GM12878 (cell line): Measurements from ENCODE around the gene INHBB. TPM values are rescaled to one million over a fixed set of nuclear protein-coding genes. Genes with fewer than 3 reads are reported as not detected.
"Not testable (repeated sequence)": the region's sequence is repeated elsewhere in the genome, so short reads cannot be mapped to it uniquely, and the experiment has no call there.

ENCODE experiments used
- ATAC-seq: fragments of 200-7000 bp; cut with Tn5 transposase; 3 replicates; pipeline ENCODE4 v1.9.1; 2020; ENCODE audit warnings: mild to moderate bottlenecking, moderate library complexity
- BruUV-seq: library from RNA; stranded (reverse); fragments of 400-500 nt; replicated peaks from 2 replicates; lab custom pipeline; 2021; lab: Mats Ljungman, UMichigan
- CTCF ChIA-PET: fragments of 300-600 bp; sonication (Branson Sonifier 250); formaldehyde crosslinking; extraction: SDS; loops from one replicate; lab custom pipeline; 2021; ENCODE audit warnings: inconsistent platforms; lab: Yijun Ruan, JAX
- POLR2A ChIA-PET: fragments of 350-600 bp; formaldehyde crosslinking; extraction: SDS; loops from one replicate; lab custom pipeline; 2021; ENCODE audit warnings: inconsistent platforms; lab: Charles Lee
- RAD21 ChIA-PET: fragments of 300-600 bp; sonication (Branson Sonifier 250); formaldehyde crosslinking; loops from one replicate; lab custom pipeline; 2023; ENCODE audit warnings: antibody characterized with exemption; ENCODE audit not compliant: unreplicated experiment; lab: Charles Lee
- SMC1A ChIA-PET: fragments of 300-600 bp; sonication (Branson Sonifier 250); formaldehyde crosslinking; loops from one replicate; lab custom pipeline; 2023; ENCODE audit not compliant: unreplicated experiment, uncharacterized antibody; lab: Charles Lee
- DNase-seq: peaks from one replicate; pipeline ENCODE4 v3.0.0-alpha.2; 2011; ENCODE audit warnings: low read depth, low spot score
- FAIRE-seq: peaks from 3 replicates; lab custom pipeline; 2011; peaks lifted over from hg19 to GRCh38; lab: Jason Lieb, UNC
- H2AFZ ChIP-seq: 2 replicates; pipeline ENCODE4 v1.6.0; 2011; ENCODE audit warnings: low read depth, low read length, control low read depth; ENCODE audit not compliant: control insufficient read depth
- H3K27ac ChIP-seq: 2 replicates; pipeline ENCODE4 v1.5.1; 2011; ENCODE audit warnings: control low read depth; ENCODE audit not compliant: control insufficient read depth, insufficient read depth
- H3K27me3 ChIP-seq, 2 experiments: replicated peaks in 1 of 2; 2 replicates each; pipeline versions ENCODE4 v1.6.0 to v1.6.1; 2011; ENCODE audit warnings: low read length in 1 of 2; ENCODE audit not compliant: control insufficient read depth in 2 of 2, insufficient read depth in 2 of 2
- H3K36me3 ChIP-seq, 2 experiments: 2 replicates each; pipeline ENCODE4 v1.5.1; 2011; ENCODE audit warnings: low read length in 1 of 2; ENCODE audit not compliant: control insufficient read depth in 2 of 2, insufficient read depth in 2 of 2
- H3K4me1 ChIP-seq: 2 replicates; pipeline ENCODE4 v1.6.1; 2011; ENCODE audit warnings: mild to moderate bottlenecking, low read length, moderate library complexity, mixed read lengths; ENCODE audit not compliant: control insufficient read depth, insufficient read depth
- H3K4me2 ChIP-seq: 2 replicates; pipeline ENCODE4 v1.6.0; 2011; ENCODE audit warnings: control low read depth; ENCODE audit not compliant: control insufficient read depth, insufficient read depth
- H3K4me3 ChIP-seq: fragments of 200-600 bp; sonication (generic); 2 replicates; pipeline ENCODE4 v1.5.1; 2016
- H3K79me2 ChIP-seq: 2 replicates; pipeline ENCODE4 v1.6.0; 2011; ENCODE audit warnings: low read length; ENCODE audit not compliant: control insufficient read depth, insufficient read depth
- H3K9ac ChIP-seq: 2 replicates; pipeline ENCODE4 v1.8.0; 2011; ENCODE audit warnings: low read length, control low read depth, mixed read lengths; ENCODE audit not compliant: control insufficient read depth, insufficient read depth
- H3K9me3 ChIP-seq: replicated peaks from 3 replicates; pipeline ENCODE4 v1.5.1; 2011; ENCODE audit warnings: mild to moderate bottlenecking, low read length; ENCODE audit not compliant: control insufficient read depth, insufficient read depth
- H4K20me1 ChIP-seq: 2 replicates; pipeline ENCODE4 v1.6.0; 2011; ENCODE audit not compliant: control insufficient read depth, insufficient read depth
- CBX3 ChIP-seq: fragments of 200-600 bp; sonication (generic); IDR thresholded peaks from 2 replicates; pipeline ENCODE4 v1.6.1; 2016; ENCODE audit warnings: low read depth, borderline replicate concordance
- IRF3 ChIP-seq: fragments of 450-650 bp; IDR thresholded peaks from 2 replicates; pipeline ENCODE4 v1.6.1; 2014; ENCODE audit warnings: mild to moderate bottlenecking
- MYC ChIP-seq: IDR thresholded peaks from 2 replicates; pipeline ENCODE4 v1.6.1; 2011; ENCODE audit warnings: mild to moderate bottlenecking, low read length, moderate library complexity, inconsistent platforms; ENCODE audit not compliant: insufficient read depth, insufficient replicate concordance, insufficient read length, severe bottlenecking
- NFYA ChIP-seq: IDR thresholded peaks from 2 replicates; pipeline ENCODE4 v1.6.1; 2011; ENCODE audit warnings: low read depth, mild to moderate bottlenecking, low read length, improper control_type of control experiment, borderline replicate concordance
- NR2C2 ChIP-seq: IDR thresholded peaks from 2 replicates; pipeline ENCODE4 v1.6.1; 2011; ENCODE audit warnings: borderline replicate concordance, low read depth; ENCODE audit not compliant: control insufficient read depth, insufficient read length
- POU2F2 ChIP-seq: IDR thresholded peaks from 3 replicates; pipeline ENCODE4 v1.6.1; 2011; ENCODE audit warnings: low read depth, mild to moderate bottlenecking, low read length, borderline replicate concordance
- RELA ChIP-seq: fragments of 450-650 bp; IDR thresholded peaks from 2 replicates; pipeline ENCODE4 v1.8.0; 2014; ENCODE audit warnings: borderline replicate concordance; ENCODE audit not compliant: partially characterized antibody
- SP1 ChIP-seq: IDR thresholded peaks from one replicate; pipeline ENCODE4 v1.6.1; 2011; ENCODE audit warnings: low read depth, low read length
- TCF7 ChIP-seq: IDR thresholded peaks from 2 replicates; pipeline ENCODE4 v1.6.1; 2014; ENCODE audit warnings: antibody characterized with exemption, borderline replicate concordance
- YBX1 ChIP-seq: fragments of 450-650 bp; IDR thresholded peaks from 2 replicates; pipeline ENCODE4 v1.6.1; 2016; ENCODE audit warnings: antibody characterized with exemption
- ZBED1 ChIP-seq: IDR thresholded peaks from 2 replicates; pipeline ENCODE4 v1.6.1; 2016; ENCODE audit warnings: borderline replicate concordance
- WGBS: methylation state at CpG from one replicate; pipeline ENCODE4 v1.1.6; 2016; ENCODE audit warnings: low lambda C conversion rate; ENCODE audit not compliant: insufficient replicate concordance, insufficient coverage; ENCODE audit errors: missing lambda C conversion rate; 5-methylcytosine and 5-hydroxymethylcytosine counted together
- in situ Hi-C: fragments of 300-500 bp; cut with MboI; formaldehyde crosslinking; loops from 9 replicates; pipeline ENCODE4 v1.14.3; 2018; ENCODE audit warnings: mixed read lengths
- intact Hi-C: fragments of 100-400 bp; cut with micrococcal nuclease; formaldehyde crosslinking; loops from one replicate; pipeline ENCODE4 v1.14.2; 2022; ENCODE audit not compliant: unreplicated experiment
- polyA plus RNA-seq, 11 experiments: library from polyadenylated mRNA; depleted of rRNA in 4 of 11; unstranded in 6 of 11; stranded (reverse) in 5 of 11; fragments of >200 nt; fragmentation: Nextera tagmentation in 4 of 11; fragmentation: Illumina TruSeq in 1 of 11; extraction: Ambion mirVana in 4 of 11; extraction: Trizol in 1 of 11; gene quantifications; 1 replicate in 1 of 11; 2 replicates in 10 of 11; pipeline versions ENCODE4 v1.2.1 to v1.2.3, GENCODE V29; 2011 to 2016; ENCODE audit warnings: inconsistent platforms in 2 of 11, missing spikeins in 2 of 11, low read depth in 1 of 11
- total RNA-seq, 4 experiments: library from RNA; depleted of rRNA in 3 of 4; stranded (reverse); fragments of >200 nt in 3 of 4; fragmentation: Illumina TruSeq in 1 of 4; extraction: Trizol in 1 of 4; gene quantifications; 2 replicates each; pipeline versions ENCODE4 v1.2.1 to v1.2.3, GENCODE V29; 2013 to 2021
- TF ChIP-seq, protein P1 (sequence below): fragments of 450-650 bp; IDR thresholded peaks from 2 replicates; pipeline ENCODE4 v1.6.1; 2017; ENCODE audit warnings: mild to moderate bottlenecking

The INHBB gene
- total and polyA plus RNA-seq, 10 of the 15 experiments (the other 5 are each of a cell fraction or from before 2014, with no cell fraction given) = 0.05 TPM; not detected in 9

- WGBS = 71% methylated on average over 5 of the region's 5 CpGs
- RAD21 ChIA-PET, intact Hi-C loops, H3K36me3 ChIP-seq, CTCF ChIA-PET, H4K20me1 ChIP-seq, H3K9ac ChIP-seq, in situ Hi-C loops, H3K4me1 ChIP-seq, H3K4me3 ChIP-seq, BruUV-seq, DNase-seq, FAIRE-seq, POLR2A ChIA-PET, H3K27ac ChIP-seq, H3K9me3 ChIP-seq, H3K4me2 ChIP-seq, SMC1A ChIA-PET, ATAC-seq, H3K79me2 ChIP-seq, H3K27me3 ChIP-seq, H2AFZ ChIP-seq: not testable (repeated sequence)
Measured at GRCh38 chr2:120320887-120321556, 24.9 kb upstream of the INHBB start.

- Histone ChIP-seq H3K4me2 (no peak overlapping the region), H3K9ac (no peak overlapping the region), H3K79me2 (no peaks in the 10 kb centered on the region), H3K4me3 (no peak overlapping the region), H3K9me3 (no peaks in the 10 kb centered on the region), H3K36me3 (no peaks in the 10 kb centered on the region), H3K27ac (no peak overlapping the region), H3K4me1 (no peaks in the 10 kb centered on the region), H2AFZ (no peak overlapping the region), H4K20me1 (no peaks in the 10 kb centered on the region), H3K27me3 (peaks cover 0 to 3% of the 10 kb centered on the region in 2 experiments; a peak in 2 of 4 replicates)
- ATAC-seq (no peak), DNase-seq (no peak), FAIRE-seq (no peak)
- in situ Hi-C loops (no loop called here), intact Hi-C loops (no loop called here)
- ChIA-PET CTCF (interaction anchor here (0.6 kb wide), 1 partner anchor 16 kb away, joined by 3 read pairs; no protein-coding TSS in a partner anchor), RAD21 (no interaction called here), SMC1A (no interaction called here), POLR2A (no interaction called here)
- WGBS = 36% methylated on average over 10 of the region's 10 CpGs
- BruUV-seq = no TSS peak
- TF ChIP-seq, protein P1, sequence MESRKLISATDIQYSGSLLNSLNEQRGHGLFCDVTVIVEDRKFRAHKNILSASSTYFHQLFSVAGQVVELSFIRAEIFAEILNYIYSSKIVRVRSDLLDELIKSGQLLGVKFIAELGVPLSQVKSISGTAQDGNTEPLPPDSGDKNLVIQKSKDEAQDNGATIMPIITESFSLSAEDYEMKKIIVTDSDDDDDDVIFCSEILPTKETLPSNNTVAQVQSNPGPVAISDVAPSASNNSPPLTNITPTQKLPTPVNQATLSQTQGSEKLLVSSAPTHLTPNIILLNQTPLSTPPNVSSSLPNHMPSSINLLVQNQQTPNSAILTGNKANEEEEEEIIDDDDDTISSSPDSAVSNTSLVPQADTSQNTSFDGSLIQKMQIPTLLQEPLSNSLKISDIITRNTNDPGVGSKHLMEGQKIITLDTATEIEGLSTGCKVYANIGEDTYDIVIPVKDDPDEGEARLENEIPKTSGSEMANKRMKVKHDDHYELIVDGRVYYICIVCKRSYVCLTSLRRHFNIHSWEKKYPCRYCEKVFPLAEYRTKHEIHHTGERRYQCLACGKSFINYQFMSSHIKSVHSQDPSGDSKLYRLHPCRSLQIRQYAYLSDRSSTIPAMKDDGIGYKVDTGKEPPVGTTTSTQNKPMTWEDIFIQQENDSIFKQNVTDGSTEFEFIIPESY = no peak
- TF ChIP-seq CBX3 = no peak
- no peak for TF ChIP-seq IRF3
- no peak for TF ChIP-seq ZBED1
- no peak for TF ChIP-seq POU2F2
- no peak for TF ChIP-seq NFYA
- no peak for TF ChIP-seq YBX1
- TF ChIP-seq NR2C2 = no peak
- TF ChIP-seq TCF7 = no peak
- no peak for TF ChIP-seq MYC
- no peak for TF ChIP-seq RELA
- TF ChIP-seq SP1 = no peak
Measured at GRCh38 chr2:120321721-120322284, 24.1 kb upstream of the INHBB start.
